Mammary epithelial cell (primary cell): ENCODE measurements around the gene RBM28.

Source experiments
- CTCF ChIP-seq, 2 donors: IDR thresholded peaks in 1 of 2; conservative IDR thresholded peaks in 1 of 2; 2 replicates each; pipeline ENCODE4 v1.5.1; 2011 to 2012; ENCODE audit warnings: inconsistent platforms in 2 of 2, low read length in 2 of 2, mild to moderate bottlenecking in 2 of 2, control low read depth in 1 of 2, low read depth in 1 of 2; ENCODE audit not compliant: insufficient read depth in 1 of 2; ENCODE audit errors: extremely low read depth in 1 of 2
- EZH2 ChIP-seq: IDR thresholded peaks from 2 replicates; pipeline ENCODE4 v1.6.1; 2012; ENCODE audit warnings: low read length, inconsistent platforms, borderline replicate concordance

- TF ChIP-seq CTCF (conservative IDR thresholded peaks at IDR 0.05 in 1 of 2, IDR thresholded peaks at IDR 0.05 in 1 of 2; ENCODE audit: extremely low read depth in 1 of 2, insufficient read depth in 1 of 2, low read depth in 1 of 2, low read length in 2 of 2): no peak
- no peak for TF ChIP-seq EZH2
Measured at GRCh38 chr7:128344431-128344774, 695 bp upstream of the RBM28 start.
